ENCODE data around the gene ETAA1.

Gene ETAA1

DNA sequence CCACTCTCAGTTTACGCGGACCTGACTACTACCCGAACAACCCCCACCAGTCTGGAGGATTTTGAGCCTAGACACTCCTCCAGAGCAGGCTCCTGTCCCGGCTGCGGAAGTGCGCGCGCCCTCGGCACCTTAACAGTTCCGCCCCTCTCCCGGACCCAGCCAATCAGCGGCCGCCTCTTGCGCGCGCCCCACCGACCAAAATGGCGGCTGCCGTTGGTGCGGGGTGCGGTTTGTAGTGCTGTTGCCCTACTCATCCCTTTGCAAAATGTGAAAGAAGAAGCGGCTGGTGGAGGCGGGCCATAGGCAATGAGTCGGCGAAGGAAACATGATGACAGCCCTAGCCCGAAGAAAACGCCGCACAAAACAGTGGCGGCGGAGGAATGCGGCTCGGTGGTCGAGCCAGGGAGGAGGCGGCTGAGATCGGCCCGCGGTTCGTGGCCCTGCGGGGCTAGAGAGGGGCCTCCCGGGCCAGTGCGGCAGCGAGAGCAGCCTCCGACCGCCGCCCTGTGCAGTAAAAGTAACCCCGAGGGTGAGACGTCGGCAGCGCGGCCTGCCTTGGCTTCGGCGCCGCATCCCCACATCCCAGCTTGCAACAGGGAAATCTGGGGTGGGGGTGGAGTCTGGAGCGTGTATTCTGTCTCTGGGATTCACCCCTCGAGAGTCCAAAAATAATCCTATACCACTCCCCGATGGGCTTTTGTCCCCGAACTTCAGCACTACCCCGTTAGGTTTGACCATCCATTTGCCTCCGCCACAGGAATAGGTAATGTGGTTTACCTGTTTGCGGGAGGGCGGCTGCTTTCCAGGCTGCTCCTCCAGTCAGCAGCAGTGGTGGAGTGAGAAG lies at the start of gene ETAA1:
ETAA1 (plus strand) TSS at position 191 of the 844 bp plus-strand sequence; CDS start at position 307, 116 bp downstream.
- Histone ChIP-seq H3K27ac (ENCODE audit: low read length) (peak within 1 kb of the TSS; percentile 63), H3K4me3 (ENCODE audit: low read length in 2 of 2) (peak within 1 kb of the TSS; percentile 83 to 97), H3K4me1 (ENCODE audit: control insufficient read depth, insufficient read depth, low read length) (peaks cover 2% of the 10 kb centered on the region), H3K36me3 (ENCODE audit: control insufficient read depth in 2 of 2, insufficient read depth in 2 of 2, low read length in 2 of 2) (no peaks in the 10 kb centered on the region), H3K9ac (ENCODE audit: low read length in 2 of 2) (peak within 1 kb of the TSS; percentile 84 to 93), H3K9me3 (ENCODE audit: control insufficient read depth in 2 of 2, low read length in 2 of 2) (no peaks in the 10 kb centered on the region), H3K27me3 (ENCODE audit: control insufficient read depth in 1 of 2, insufficient read depth in 2 of 2, low read length in 2 of 2) (no peaks in the 10 kb centered on the region)

- Histone ChIP-seq H3K27me3 (ENCODE audit: control insufficient read depth in 1 of 2, insufficient read depth in 2 of 2, low read length in 2 of 2) (no peaks in the 10 kb centered on the region), H3K9ac (ENCODE audit: low read length in 2 of 2) (no peak overlapping the region), H3K9me3 (ENCODE audit: control insufficient read depth in 2 of 2, low read length in 2 of 2) (no peaks in the 10 kb centered on the region), H3K27ac (ENCODE audit: low read length) (no peak overlapping the region), H3K36me3 (ENCODE audit: control insufficient read depth in 2 of 2, insufficient read depth in 2 of 2, low read length in 2 of 2) (no peaks in the 10 kb centered on the region), H3K4me3 (ENCODE audit: low read length in 2 of 2) (no peak overlapping the region), H3K4me1 (ENCODE audit: control insufficient read depth, insufficient read depth, low read length) (no peaks in the 10 kb centered on the region)
These were observed 30.2 kb upstream of the ETAA1 start for GRCh38 chr2:67366832-67367412.

GRCh38 chr2:67374481-67374880 lies 22.7 kb upstream of the ETAA1 start:
- H3K4me1 ChIP-seq (ENCODE audit: control insufficient read depth, insufficient read depth, low read length), result no peaks in the 10 kb centered on the region
- H3K4me3 ChIP-seq (ENCODE audit: low read length in 2 of 2), result peak overlapping the region; percentile 44 to 50
- no peak overlapping the region for H3K9ac ChIP-seq (ENCODE audit: low read length in 2 of 2)
- no peaks in the 10 kb centered on the region for H3K27me3 ChIP-seq (ENCODE audit: control insufficient read depth in 1 of 2, insufficient read depth in 2 of 2, low read length in 2 of 2)
- H3K27ac ChIP-seq (ENCODE audit: low read length), result no peak overlapping the region
- H3K9me3 ChIP-seq (ENCODE audit: control insufficient read depth in 2 of 2, low read length in 2 of 2), result no peaks in the 10 kb centered on the region
- no peaks in the 10 kb centered on the region for H3K36me3 ChIP-seq (ENCODE audit: control insufficient read depth in 2 of 2, insufficient read depth in 2 of 2, low read length in 2 of 2)

- Histone ChIP-seq H3K9ac (ENCODE audit: low read length in 2 of 2) (no peak overlapping the region), H3K4me3 (ENCODE audit: low read length in 2 of 2) (peak overlapping the region in 1 of 2 donors; percentile 44), H3K27ac (ENCODE audit: low read length) (no peak overlapping the region), H3K36me3 (ENCODE audit: control insufficient read depth in 2 of 2, insufficient read depth in 2 of 2, low read length in 2 of 2) (no peaks in the 10 kb centered on the region), H3K9me3 (ENCODE audit: control insufficient read depth in 2 of 2, low read length in 2 of 2) (no peaks in the 10 kb centered on the region), H3K4me1 (ENCODE audit: control insufficient read depth, insufficient read depth, low read length) (no peaks in the 10 kb centered on the region), H3K27me3 (ENCODE audit: control insufficient read depth in 1 of 2, insufficient read depth in 2 of 2, low read length in 2 of 2) (no peaks in the 10 kb centered on the region)
These were observed 22.2 kb upstream of the ETAA1 start for GRCh38 chr2:67374949-67375348.

GRCh38 chr2:67378555-67378954 lies 18.6 kb upstream of the ETAA1 start:
- H3K4me1 ChIP-seq (ENCODE audit: control insufficient read depth, insufficient read depth, low read length), result no peaks in the 10 kb centered on the region
- H3K27me3 ChIP-seq (ENCODE audit: control insufficient read depth in 1 of 2, insufficient read depth in 2 of 2, low read length in 2 of 2), result no peaks in the 10 kb centered on the region
- no peak overlapping the region for H3K4me3 ChIP-seq (ENCODE audit: low read length in 2 of 2)
- H3K9ac ChIP-seq (ENCODE audit: low read length in 2 of 2), result no peak overlapping the region
- H3K36me3 ChIP-seq (ENCODE audit: control insufficient read depth in 2 of 2, insufficient read depth in 2 of 2, low read length in 2 of 2), result no peaks in the 10 kb centered on the region
- no peaks in the 10 kb centered on the region for H3K9me3 ChIP-seq (ENCODE audit: control insufficient read depth in 2 of 2, low read length in 2 of 2)
- no peak overlapping the region for H3K27ac ChIP-seq (ENCODE audit: low read length)

DNA sequence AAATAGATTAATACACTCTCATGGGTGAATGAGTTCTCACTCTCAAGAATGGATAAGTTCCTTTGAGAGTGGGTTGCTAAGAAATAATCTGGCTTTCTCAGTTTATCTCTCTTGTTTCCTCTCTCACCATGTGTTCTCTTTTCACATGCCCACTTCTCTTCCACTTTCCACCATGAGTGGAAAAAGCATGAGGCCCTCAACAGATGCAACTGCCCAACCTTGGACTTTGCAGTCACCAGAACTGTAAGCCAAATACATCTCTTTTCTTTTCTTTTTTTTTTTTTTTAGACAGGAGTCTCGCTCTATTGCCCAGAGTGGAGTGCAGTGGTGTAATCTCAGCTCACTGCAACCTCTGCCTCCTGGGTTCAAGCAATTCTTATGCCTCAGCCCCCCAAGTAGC lies 18.1 kb upstream of the ETAA1 start:
- H3K4me3 ChIP-seq (ENCODE audit: low read length in 2 of 2), result no peak overlapping the region
- H3K36me3 ChIP-seq (ENCODE audit: control insufficient read depth in 2 of 2, insufficient read depth in 2 of 2, low read length in 2 of 2), result no peaks in the 10 kb centered on the region
- H3K27ac ChIP-seq (ENCODE audit: low read length), result no peak overlapping the region
- H3K27me3 ChIP-seq (ENCODE audit: control insufficient read depth in 1 of 2, insufficient read depth in 2 of 2, low read length in 2 of 2), result no peaks in the 10 kb centered on the region
- H3K9me3 ChIP-seq (ENCODE audit: control insufficient read depth in 2 of 2, low read length in 2 of 2), result no peaks in the 10 kb centered on the region
- no peaks in the 10 kb centered on the region for H3K4me1 ChIP-seq (ENCODE audit: control insufficient read depth, insufficient read depth, low read length)
- H3K9ac ChIP-seq (ENCODE audit: low read length in 2 of 2), result no peak overlapping the region

DNA sequence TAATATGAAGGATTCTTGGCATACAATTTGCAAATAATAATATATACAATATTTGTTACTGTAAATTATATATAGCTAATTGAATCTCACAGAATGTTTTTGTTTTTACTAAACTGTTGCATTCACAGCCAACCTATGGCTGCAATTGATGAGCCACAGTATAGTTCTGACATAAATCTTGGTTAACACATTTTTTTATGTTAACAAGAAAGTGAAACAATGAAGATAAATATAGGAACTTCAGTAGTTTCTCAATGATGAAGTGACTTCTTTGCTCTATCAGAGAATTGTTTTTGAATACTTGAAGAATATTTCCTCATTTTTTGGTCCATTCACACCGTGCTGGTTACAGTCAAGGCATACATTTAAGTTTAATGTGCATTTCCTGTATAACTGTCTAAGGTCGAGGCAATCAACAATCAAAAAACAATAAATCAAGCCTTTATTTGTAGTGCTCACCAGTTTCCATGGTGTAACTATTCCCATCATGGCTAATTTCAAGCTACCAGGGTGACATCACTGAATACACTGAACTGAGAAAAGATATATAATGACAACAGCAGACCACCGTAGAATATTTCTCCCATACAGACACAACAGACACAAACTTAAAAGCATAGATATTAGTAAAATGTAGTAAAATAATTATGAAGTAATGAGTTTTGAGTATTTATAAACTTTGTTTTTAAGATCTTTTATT lies 12.9 kb upstream of the ETAA1 start:
- Histone ChIP-seq H3K27ac (ENCODE audit: low read length) (no peak overlapping the region), H3K9ac (ENCODE audit: low read length in 2 of 2) (no peak overlapping the region)

DNA sequence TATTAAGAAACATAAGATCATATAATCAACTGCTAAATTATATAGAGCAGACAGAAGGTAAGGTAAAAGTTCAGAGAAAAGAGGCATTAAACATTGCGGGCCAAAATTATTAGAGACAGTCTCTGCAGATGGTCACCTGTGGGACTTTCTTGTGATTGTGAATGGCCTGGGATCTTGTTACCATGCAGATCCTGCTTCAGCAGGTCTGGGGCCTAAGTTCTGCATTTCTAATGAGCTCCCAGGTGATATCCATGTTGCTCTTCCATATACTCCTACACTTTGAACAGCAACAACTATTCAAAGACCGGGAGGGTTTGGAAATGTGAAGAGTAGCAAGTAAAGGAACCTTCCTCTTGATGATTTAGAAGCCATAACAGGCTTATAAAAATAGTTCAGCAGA lies 8.5 kb upstream of the ETAA1 start:
- Histone ChIP-seq H3K27me3 (ENCODE audit: control insufficient read depth in 1 of 2, insufficient read depth in 2 of 2, low read length in 2 of 2) (no peaks in the 10 kb centered on the region), H3K4me3 (ENCODE audit: low read length in 2 of 2) (no peak overlapping the region), H3K9ac (ENCODE audit: low read length in 2 of 2) (no peak overlapping the region), H3K27ac (ENCODE audit: low read length) (peak overlapping the region; percentile 2), H3K36me3 (ENCODE audit: control insufficient read depth in 2 of 2, insufficient read depth in 2 of 2, low read length in 2 of 2) (no peaks in the 10 kb centered on the region), H3K4me1 (ENCODE audit: control insufficient read depth, insufficient read depth, low read length) (no peaks in the 10 kb centered on the region), H3K9me3 (ENCODE audit: control insufficient read depth in 2 of 2, low read length in 2 of 2) (no peaks in the 10 kb centered on the region)

More for the DNA sequence above, 12.9 kb upstream of the ETAA1 start:
- Histone ChIP-seq H3K36me3 (ENCODE audit: control insufficient read depth in 2 of 2, insufficient read depth in 2 of 2, low read length in 2 of 2) (no peaks in the 10 kb centered on the region), H3K27me3 (ENCODE audit: control insufficient read depth in 1 of 2, insufficient read depth in 2 of 2, low read length in 2 of 2) (no peaks in the 10 kb centered on the region), H3K4me1 (ENCODE audit: control insufficient read depth, insufficient read depth, low read length) (no peaks in the 10 kb centered on the region), H3K4me3 (ENCODE audit: low read length in 2 of 2) (no peak overlapping the region), H3K9me3 (ENCODE audit: control insufficient read depth in 2 of 2, low read length in 2 of 2) (no peaks in the 10 kb centered on the region)

GRCh38 chr2:67389286-67389685 lies 7.8 kb upstream of the ETAA1 start:
- no peaks in the 10 kb centered on the region for H3K27me3 ChIP-seq (ENCODE audit: control insufficient read depth in 1 of 2, insufficient read depth in 2 of 2, low read length in 2 of 2)
- no peaks in the 10 kb centered on the region for H3K36me3 ChIP-seq (ENCODE audit: control insufficient read depth in 2 of 2, insufficient read depth in 2 of 2, low read length in 2 of 2)
- no peaks in the 10 kb centered on the region for H3K9me3 ChIP-seq (ENCODE audit: control insufficient read depth in 2 of 2, low read length in 2 of 2)
- no peaks in the 10 kb centered on the region for H3K4me1 ChIP-seq (ENCODE audit: control insufficient read depth, insufficient read depth, low read length)
- H3K9ac ChIP-seq (ENCODE audit: low read length in 2 of 2), result no peak overlapping the region
- no peak overlapping the region for H3K27ac ChIP-seq (ENCODE audit: low read length)
- H3K4me3 ChIP-seq (ENCODE audit: low read length in 2 of 2), result no peak overlapping the region

GRCh38 chr2:67389788-67390187 lies 7.3 kb upstream of the ETAA1 start:
- H3K9me3 ChIP-seq (ENCODE audit: control insufficient read depth in 2 of 2, low read length in 2 of 2), result no peaks in the 10 kb centered on the region
- no peaks in the 10 kb centered on the region for H3K4me1 ChIP-seq (ENCODE audit: control insufficient read depth, insufficient read depth, low read length)
- no peak overlapping the region for H3K9ac ChIP-seq (ENCODE audit: low read length in 2 of 2)
- H3K27ac ChIP-seq (ENCODE audit: low read length), result no peak overlapping the region
- no peak overlapping the region for H3K4me3 ChIP-seq (ENCODE audit: low read length in 2 of 2)
- H3K36me3 ChIP-seq (ENCODE audit: control insufficient read depth in 2 of 2, insufficient read depth in 2 of 2, low read length in 2 of 2), result no peaks in the 10 kb centered on the region
- H3K27me3 ChIP-seq (ENCODE audit: control insufficient read depth in 1 of 2, insufficient read depth in 2 of 2, low read length in 2 of 2), result no peaks in the 10 kb centered on the region

All from stomach smooth muscle (tissue), 2 donors.